Testis (tissue), 3 donors: ENCODE data around the gene ZNF521. TPM values are rescaled to one million over a fixed set of nuclear protein-coding genes. Genes with fewer than 3 reads are reported as not detected.

ENCODE experiments used
- DNase-seq: peaks from one replicate; pipeline ENCODE4 v3.0.0-alpha.2; 2019
- H3K27ac ChIP-seq, 2 donors: fragments of 200-600 bp; sonication (generic); one replicate each; pipeline ENCODE4 v1.5.1; 2019
- H3K27me3 ChIP-seq: fragments of 200-600 bp; sonication (generic); one replicate; pipeline ENCODE4 v1.5.1; 2019
- H3K36me3 ChIP-seq: fragments of 200-600 bp; sonication (generic); one replicate; pipeline ENCODE4 v1.5.1; 2017; ENCODE audit warnings: low read depth; ENCODE audit errors: missing control alignments
- H3K4me1 ChIP-seq: fragments of 200-600 bp; sonication (generic); one replicate; pipeline ENCODE4 v1.5.1; 2019
- H3K4me3 ChIP-seq, 2 donors: fragments of 200-600 bp; sonication (generic); one replicate each; pipeline ENCODE4 v1.5.1; 2017 to 2019
- H3K9me3 ChIP-seq: fragments of 200-600 bp; sonication (generic); one replicate; pipeline ENCODE4 v1.5.1; 2017
- CTCF ChIP-seq, 3 experiments: fragments of 450-650 bp in 2 of 3; fragments of 200-600 bp in 1 of 3; sonication (generic) in 1 of 3; IDR thresholded peaks; one replicate each; pipeline ENCODE4 v1.5.1; 2016 to 2019; ENCODE audit warnings: antibody characterized with exemption in 3 of 3, mild to moderate bottlenecking in 2 of 3, moderate library complexity in 1 of 3
- POLR2A ChIP-seq: fragments of 450-650 bp; IDR thresholded peaks from one replicate; pipeline ENCODE4 v1.6.1; 2017; ENCODE audit warnings: antibody characterized with exemption, mild to moderate bottlenecking, moderate library complexity
- WGBS, 2 donors: methylation state at CpG; one replicate each; pipeline ENCODE4 v1.1.5; 2018; 5-methylcytosine and 5-hydroxymethylcytosine counted together
- intact Hi-C: fragments of 100-400 bp; cut with DNase I; formaldehyde crosslinking; loops from one replicate; pipeline ENCODE4 v1.15.1; 2023; ENCODE audit warnings: low total_unique reads
- polyA plus RNA-seq: library from polyadenylated mRNA; stranded (reverse); fragments of 350-450 nt; fragmentation: Illumina TruSeq; extraction: RNeasy Lipid Tissue Mini Kit (QIAGEN cat#74804); gene quantifications from one replicate; pipeline ENCODE4 v1.2.3, GENCODE V29; 2014; ENCODE audit warnings: low read depth, low replicate concordance; ENCODE audit not compliant: insufficient read depth
- total RNA-seq, 2 donors: library from RNA; depleted of rRNA; stranded (reverse); fragments of >200 nt; gene quantifications; one replicate each; pipeline ENCODE4 v1.2.3, GENCODE V29; 2016

ZNF521 gene
- total and polyA plus RNA-seq, 3 donors from 2014 or later: 8.7 to 46.9 (median 34.7) TPM

- Histone ChIP-seq H3K27me3 (no peaks in the 10 kb centered on the region), H3K9me3 (no peaks in the 10 kb centered on the region), H3K36me3 (no peaks in the 10 kb centered on the region), H3K4me3 (no peak overlapping the region), H3K27ac (no peak overlapping the region), H3K4me1 (peaks cover 8% of the 10 kb centered on the region)
- WGBS, 2 donors: 52 to 64% methylated on average over 2 of the region's 2 CpGs
- DNase-seq: no peak
- intact Hi-C loops: no loop called here
- TF ChIP-seq CTCF (IDR thresholded peaks at IDR 0.05) (no peak), POLR2A (no peak)
Observed at GRCh38 chr18:25144820-25145219, 207.1 kb downstream of the ZNF521 start.

- Histone ChIP-seq H3K36me3 (no peaks in the 10 kb centered on the region), H3K4me3 (no peak overlapping the region), H3K9me3 (no peaks in the 10 kb centered on the region), H3K27ac (no peak overlapping the region), H3K4me1 (peaks cover 10% of the 10 kb centered on the region), H3K27me3 (no peaks in the 10 kb centered on the region)
- WGBS, 2 donors: 65 to 69% methylated on average over 3 of the region's 3 CpGs
- TF ChIP-seq CTCF (IDR thresholded peaks at IDR 0.05) (no peak), POLR2A (no peak)
- intact Hi-C loops: no loop called here
- no peak for DNase-seq
Observed at GRCh38 chr18:25141886-25142285, 210.1 kb downstream of the ZNF521 start.

- intact Hi-C loops: no loop called here
- WGBS, 2 donors: 49 to 54% methylated on average over 3 of the region's 3 CpGs
Observed at GRCh38 chr18:25141399-25141798, 210.6 kb downstream of the ZNF521 start.

GRCh38 chr18:25140962-25141308, 211.0 kb downstream of the ZNF521 start:
- no peak for TF ChIP-seq POLR2A
- TF ChIP-seq CTCF (IDR thresholded peaks at IDR 0.05): no peak
- Histone ChIP-seq H3K4me1 (peaks cover 10% of the 10 kb centered on the region), H3K4me3 (no peak overlapping the region), H3K27ac (no peak overlapping the region), H3K27me3 (no peaks in the 10 kb centered on the region), H3K9me3 (no peaks in the 10 kb centered on the region), H3K36me3 (no peaks in the 10 kb centered on the region)
- intact Hi-C loops: no loop called here
- DNase-seq: no peak
- whole genome bisulfite sequencing, 2 donors: 80 to 85% methylated on average over 4 of the region's 4 CpGs

More at GRCh38 chr18:25141399-25141798, 210.6 kb downstream of the ZNF521 start:
- no peak overlapping the region for H3K4me3 ChIP-seq
- H3K27ac ChIP-seq: no peak overlapping the region
- no peaks in the 10 kb centered on the region for H3K36me3 ChIP-seq
- DNase-seq: no peak
- TF ChIP-seq CTCF (IDR thresholded peaks at IDR 0.05) (no peak), POLR2A (no peak)
- H3K4me1 ChIP-seq: peaks cover 10% of the 10 kb centered on the region
- H3K9me3 ChIP-seq: no peaks in the 10 kb centered on the region
- H3K27me3 ChIP-seq: no peaks in the 10 kb centered on the region

- intact Hi-C loops: no loop called here
- Histone ChIP-seq H3K4me3 (no peak overlapping the region), H3K4me1 (peaks cover 11% of the 10 kb centered on the region), H3K27ac (peak overlapping the region in 1 of 2 donors; percentile 16), H3K9me3 (no peaks in the 10 kb centered on the region), H3K27me3 (no peaks in the 10 kb centered on the region), H3K36me3 (no peaks in the 10 kb centered on the region)
- 31 to 35% methylated on average over 8 of the region's 8 CpGs for WGBS, 2 donors
- no peak for DNase-seq
- TF ChIP-seq CTCF (IDR thresholded peaks at IDR 0.05): no peak
- no peak for TF ChIP-seq POLR2A
Observed at GRCh38 chr18:25140124-25140961, 211.6 kb downstream of the ZNF521 start.
